ENCODE measurements around the gene FBXO38. TPM values are rescaled to one million over a fixed set of nuclear protein-coding genes. Genes with fewer than 3 reads are reported as not detected.
A peak's percentile ranks its signal among the peaks of the same experiment; 100 is the strongest.

FBXO38 gene
- total and polyA plus RNA-seq, 4 donors, result 6.0 to 64.4 (median 37.8) TPM

GRCh38 chr5:148408092-148408491 lies 24.3 kb downstream of the FBXO38 start:
- no peaks in the 10 kb centered on the region for H3K4me1 ChIP-seq (ENCODE audit: control insufficient read depth in 1 of 2, insufficient read depth in 2 of 2, low read length in 2 of 2)
- H3K4me3 ChIP-seq (ENCODE audit: low read length in 2 of 2), result no peak overlapping the region
- no peak for ATAC-seq (ENCODE audit: low FRiP score)
- H3K9me3 ChIP-seq (ENCODE audit: control insufficient read depth, low read length), result no peaks in the 10 kb centered on the region
- WGBS, 2 donors, result 78 to 85% methylated on average over 3 of the region's 3 CpGs
- H3K27me3 ChIP-seq (ENCODE audit: control insufficient read depth in 1 of 2, insufficient read depth in 2 of 2, low read length in 1 of 2), result no peaks in the 10 kb centered on the region
- peaks cover 3 to 7% of the 10 kb centered on the region in 2 donors for H3K36me3 ChIP-seq (ENCODE audit: control insufficient read depth in 1 of 2, insufficient read depth in 2 of 2, low read length in 1 of 2)
- intact Hi-C loops (cut with DNase I), result no loop called here
- no peak for DNase-seq
- H3K27ac ChIP-seq (ENCODE audit: low read depth in 1 of 2, low read length in 2 of 2), result no peak overlapping the region

GRCh38 chr5:148412124-148412523 lies 28.4 kb downstream of the FBXO38 start:
- H3K4me1 ChIP-seq (ENCODE audit: control insufficient read depth in 1 of 2, insufficient read depth in 2 of 2, low read length in 2 of 2), result no peaks in the 10 kb centered on the region
- H3K27me3 ChIP-seq (ENCODE audit: control insufficient read depth in 1 of 2, insufficient read depth in 2 of 2, low read length in 1 of 2), result no peaks in the 10 kb centered on the region
- no peak overlapping the region for H3K27ac ChIP-seq (ENCODE audit: low read depth in 1 of 2, low read length in 2 of 2)
- no peak for DNase-seq
- intact Hi-C loops (cut with DNase I), result no loop called here
- H3K4me3 ChIP-seq (ENCODE audit: low read length in 2 of 2), result no peak overlapping the region
- peaks cover 5 to 7% of the 10 kb centered on the region in 2 donors for H3K36me3 ChIP-seq (ENCODE audit: control insufficient read depth in 1 of 2, insufficient read depth in 2 of 2, low read length in 1 of 2)
- no peak for ATAC-seq (ENCODE audit: low FRiP score)
- WGBS, 2 donors, result 91 to 92% methylated on average over 2 of the region's 2 CpGs
- H3K9me3 ChIP-seq (ENCODE audit: control insufficient read depth, low read length), result no peaks in the 10 kb centered on the region

GRCh38 chr5:148414833-148415232 lies 31.1 kb downstream of the FBXO38 start:
- intact Hi-C loops (cut with DNase I), result no loop called here
- no peaks in the 10 kb centered on the region for H3K4me1 ChIP-seq (ENCODE audit: control insufficient read depth in 1 of 2, insufficient read depth in 2 of 2, low read length in 2 of 2)
- no peak for DNase-seq
- peaks cover 7 to 8% of the 10 kb centered on the region in 2 donors for H3K36me3 ChIP-seq (ENCODE audit: control insufficient read depth in 1 of 2, insufficient read depth in 2 of 2, low read length in 1 of 2)
- H3K9me3 ChIP-seq (ENCODE audit: control insufficient read depth, low read length), result no peaks in the 10 kb centered on the region
- H3K27ac ChIP-seq (ENCODE audit: low read depth in 1 of 2, low read length in 2 of 2), result no peak overlapping the region
- ATAC-seq (ENCODE audit: low FRiP score), result no peak
- H3K27me3 ChIP-seq (ENCODE audit: control insufficient read depth in 1 of 2, insufficient read depth in 2 of 2, low read length in 1 of 2), result no peaks in the 10 kb centered on the region
- 81 to 83% methylated on average over 4 of the region's 4 CpGs for WGBS, 2 donors
- H3K4me3 ChIP-seq (ENCODE audit: low read length in 2 of 2), result no peak overlapping the region

GRCh38 chr5:148416416-148416815 lies 32.7 kb downstream of the FBXO38 start:
- ATAC-seq (ENCODE audit: low FRiP score), result no peak
- Histone ChIP-seq H3K36me3 (ENCODE audit: control insufficient read depth in 1 of 2, insufficient read depth in 2 of 2, low read length in 1 of 2) (peaks cover 0 to 8% of the 10 kb centered on the region in 2 donors), H3K27me3 (ENCODE audit: control insufficient read depth in 1 of 2, insufficient read depth in 2 of 2, low read length in 1 of 2) (no peaks in the 10 kb centered on the region), H3K27ac (ENCODE audit: low read depth in 1 of 2, low read length in 2 of 2) (no peak overlapping the region), H3K4me3 (ENCODE audit: low read length in 2 of 2) (no peak overlapping the region), H3K9me3 (ENCODE audit: control insufficient read depth, low read length) (no peaks in the 10 kb centered on the region), H3K4me1 (ENCODE audit: control insufficient read depth in 1 of 2, insufficient read depth in 2 of 2, low read length in 2 of 2) (no peaks in the 10 kb centered on the region)
- no peak for DNase-seq
- intact Hi-C loops (cut with DNase I), result no loop called here
- WGBS, 2 donors, result 84 to 85% methylated on average over 1 of the region's 1 CpG

GRCh38 chr5:148416921-148417320 lies 33.2 kb downstream of the FBXO38 start:
- WGBS, 2 donors, result 34 to 35% methylated on average over 7 of the region's 7 CpGs
- no peaks in the 10 kb centered on the region for H3K4me1 ChIP-seq (ENCODE audit: control insufficient read depth in 1 of 2, insufficient read depth in 2 of 2, low read length in 2 of 2)

GRCh38 chr5:148418511-148418910 lies 34.8 kb downstream of the FBXO38 start:
- Histone ChIP-seq H3K36me3 (ENCODE audit: control insufficient read depth in 1 of 2, insufficient read depth in 2 of 2, low read length in 1 of 2) (peaks cover 0 to 7% of the 10 kb centered on the region in 2 donors), H3K4me1 (ENCODE audit: control insufficient read depth in 1 of 2, insufficient read depth in 2 of 2, low read length in 2 of 2) (no peaks in the 10 kb centered on the region), H3K27ac (ENCODE audit: low read depth in 1 of 2, low read length in 2 of 2) (no peak overlapping the region), H3K4me3 (ENCODE audit: low read length in 2 of 2) (no peak overlapping the region), H3K27me3 (ENCODE audit: control insufficient read depth in 1 of 2, insufficient read depth in 2 of 2, low read length in 1 of 2) (no peaks in the 10 kb centered on the region), H3K9me3 (ENCODE audit: control insufficient read depth, low read length) (no peaks in the 10 kb centered on the region)
- no peak for DNase-seq
- WGBS, 2 donors, result 78 to 79% methylated on average over 3 of the region's 3 CpGs
- ATAC-seq (ENCODE audit: low FRiP score), result no peak
- intact Hi-C loops (cut with DNase I), result no loop called here

More at GRCh38 chr5:148416921-148417320, 33.2 kb downstream of the FBXO38 start:
- ATAC-seq (ENCODE audit: low FRiP score) (no peak), DNase-seq (no peak)
- H3K9me3 ChIP-seq (ENCODE audit: control insufficient read depth, low read length), result no peaks in the 10 kb centered on the region
- peaks cover 0 to 8% of the 10 kb centered on the region in 2 donors for H3K36me3 ChIP-seq (ENCODE audit: control insufficient read depth in 1 of 2, insufficient read depth in 2 of 2, low read length in 1 of 2)
- H3K27me3 ChIP-seq (ENCODE audit: control insufficient read depth in 1 of 2, insufficient read depth in 2 of 2, low read length in 1 of 2), result no peaks in the 10 kb centered on the region
- no peak overlapping the region for H3K4me3 ChIP-seq (ENCODE audit: low read length in 2 of 2)
- peak overlapping the region in 1 of 2 donors; percentile 25 for H3K27ac ChIP-seq (ENCODE audit: low read depth in 1 of 2, low read length in 2 of 2)
- intact Hi-C loops (cut with DNase I), result no loop called here

GRCh38 chr5:148421661-148422060 lies 37.9 kb downstream of the FBXO38 start:
- DNase-seq, result no peak
- H3K4me3 ChIP-seq (ENCODE audit: low read length in 2 of 2), result no peak overlapping the region
- intact Hi-C loops (cut with DNase I), result no loop called here
- H3K36me3 ChIP-seq (ENCODE audit: control insufficient read depth in 1 of 2, insufficient read depth in 2 of 2, low read length in 1 of 2), result peaks cover 6 to 17% of the 10 kb centered on the region in 2 donors
- no peaks in the 10 kb centered on the region for H3K4me1 ChIP-seq (ENCODE audit: control insufficient read depth in 1 of 2, insufficient read depth in 2 of 2, low read length in 2 of 2)
- ATAC-seq (ENCODE audit: low FRiP score), result no peak
- H3K27ac ChIP-seq (ENCODE audit: low read depth in 1 of 2, low read length in 2 of 2), result no peak overlapping the region
- no peaks in the 10 kb centered on the region for H3K9me3 ChIP-seq (ENCODE audit: control insufficient read depth, low read length)
- H3K27me3 ChIP-seq (ENCODE audit: control insufficient read depth in 1 of 2, insufficient read depth in 2 of 2, low read length in 1 of 2), result no peaks in the 10 kb centered on the region
- 85 to 86% methylated on average over 2 of the region's 2 CpGs for WGBS, 2 donors

GRCh38 chr5:148425808-148426207 lies 42.0 kb downstream of the FBXO38 start:
- ATAC-seq (ENCODE audit: low FRiP score) (no peak), DNase-seq (no peak)
- WGBS, 2 donors, result 88 to 90% methylated on average over 1 of the region's 1 CpG
- Histone ChIP-seq H3K4me3 (ENCODE audit: low read length in 2 of 2) (no peak overlapping the region), H3K4me1 (ENCODE audit: control insufficient read depth in 1 of 2, insufficient read depth in 2 of 2, low read length in 2 of 2) (no peaks in the 10 kb centered on the region), H3K27ac (ENCODE audit: low read depth in 1 of 2, low read length in 2 of 2) (peak overlapping the region in 1 of 2 donors; percentile 38), H3K27me3 (ENCODE audit: control insufficient read depth in 1 of 2, insufficient read depth in 2 of 2, low read length in 1 of 2) (no peaks in the 10 kb centered on the region), H3K36me3 (ENCODE audit: control insufficient read depth in 1 of 2, insufficient read depth in 2 of 2, low read length in 1 of 2) (peaks cover 9 to 19% of the 10 kb centered on the region in 2 donors), H3K9me3 (ENCODE audit: control insufficient read depth, low read length) (no peaks in the 10 kb centered on the region)
- intact Hi-C loops (cut with DNase I), result no loop called here

- intact Hi-C loops (cut with DNase I), result no loop called here
- Histone ChIP-seq H3K4me1 (ENCODE audit: control insufficient read depth in 1 of 2, insufficient read depth in 2 of 2, low read length in 2 of 2) (no peaks in the 10 kb centered on the region), H3K4me3 (ENCODE audit: low read length in 2 of 2) (no peak overlapping the region), H3K9me3 (ENCODE audit: control insufficient read depth, low read length) (no peaks in the 10 kb centered on the region), H3K27me3 (ENCODE audit: control insufficient read depth in 1 of 2, insufficient read depth in 2 of 2, low read length in 1 of 2) (no peaks in the 10 kb centered on the region), H3K27ac (ENCODE audit: low read depth in 1 of 2, low read length in 2 of 2) (no peak overlapping the region), H3K36me3 (ENCODE audit: control insufficient read depth in 1 of 2, insufficient read depth in 2 of 2, low read length in 1 of 2) (peaks cover 9 to 19% of the 10 kb centered on the region in 2 donors)
- no peak for DNase-seq
- no peak for ATAC-seq (ENCODE audit: low FRiP score)
These were observed 42.8 kb downstream of the FBXO38 start for GRCh38 chr5:148426514-148426913.

Measured in aorta (tissue), 5 donors.